CD4-positive, alpha-beta T cell treated with Interferon gamma for 1 hour (primary cell): ENCODE measurements around the gene ENTPD8.
"Not testable (repeated sequence)": the region's sequence is repeated elsewhere in the genome, so short reads cannot be mapped to it uniquely, and the experiment has no call there.

ENCODE experiments used
- DNase-seq: peaks from one replicate; pipeline ENCODE4 v3.0.0-alpha.2; 2020

Gene ENTPD8

GRCh38 chr9:137429546-137429890 is 11.6 kb downstream of the ENTPD8 start:
- DNase-seq, result no peak

- DNase-seq, result no peak
Observed at GRCh38 chr9:137428841-137429545, 12.2 kb downstream of the ENTPD8 start.

DNA sequence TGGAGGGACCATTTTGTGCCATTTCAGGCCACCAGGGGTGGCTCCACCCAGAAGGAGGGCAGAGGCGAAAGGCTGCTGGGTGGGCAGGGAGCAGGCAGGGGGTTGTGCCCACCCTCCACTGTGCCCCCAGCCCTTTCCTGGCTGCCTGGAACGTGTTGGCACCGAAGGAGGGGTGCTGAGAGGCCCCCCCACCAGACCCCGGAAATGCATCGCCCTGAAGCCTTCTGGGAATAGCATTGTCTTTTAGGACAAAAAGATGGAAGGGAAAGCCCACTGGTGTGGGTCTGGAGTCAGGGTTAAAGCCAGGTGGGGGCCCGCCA is 12.9 kb downstream of the ENTPD8 start:
- no peak for DNase-seq

- no peak for DNase-seq
Observed at GRCh38 chr9:137427454-137428310, 13.5 kb downstream of the ENTPD8 start.

- DNase-seq, result no peak
Observed at GRCh38 chr9:137426018-137426681, 15.0 kb downstream of the ENTPD8 start.

GRCh38 chr9:137423514-137424291 is 17.5 kb downstream of the ENTPD8 start:
- peak; percentile 42 for DNase-seq

DNA sequence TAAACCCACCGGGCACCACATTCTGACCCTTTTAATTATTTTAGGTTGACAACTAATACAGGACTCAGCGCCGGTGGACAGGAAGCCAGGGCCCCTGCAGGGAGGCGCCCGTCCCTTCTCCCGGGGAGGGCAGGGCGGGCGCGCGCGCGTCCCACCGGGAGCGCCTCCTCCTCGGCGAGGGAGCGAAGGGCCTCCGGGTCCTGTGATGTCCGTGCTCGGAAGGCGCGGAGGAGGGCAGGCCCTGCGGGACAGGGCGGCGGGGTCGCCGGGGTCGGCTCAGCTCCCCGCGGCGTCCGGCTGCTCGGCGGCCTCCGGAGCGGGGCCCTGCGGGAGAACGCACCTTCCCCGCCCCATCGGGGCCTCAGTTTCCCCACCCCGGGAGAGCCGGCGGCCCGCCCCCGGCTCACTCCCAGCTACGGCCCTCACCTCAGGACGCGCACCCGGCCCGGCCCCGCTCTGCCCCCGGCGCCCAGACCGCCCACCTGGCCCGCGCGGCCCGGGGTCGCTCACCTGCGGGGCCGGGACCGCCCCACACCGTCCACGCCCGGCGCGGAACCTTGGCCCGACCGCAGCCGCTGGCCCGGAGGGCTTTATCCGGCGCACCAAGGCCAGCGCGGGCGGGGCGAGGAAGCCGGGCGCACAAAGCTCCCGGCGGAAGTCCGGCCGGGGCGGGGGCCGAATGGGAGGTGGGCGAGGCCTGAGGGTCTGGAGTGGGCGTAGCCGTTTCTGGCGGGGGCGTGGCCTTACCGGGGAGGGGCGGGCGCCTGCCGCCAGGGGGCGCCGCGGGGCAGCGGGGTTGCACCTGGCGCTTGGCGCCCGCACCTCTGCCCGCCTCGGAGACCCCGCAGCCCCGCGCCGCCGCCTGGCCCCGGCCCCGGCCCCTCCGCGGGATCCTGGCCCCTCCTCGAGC is 18.3 kb downstream of the ENTPD8 start, which contains the start of the genes EXD3 and NOXA1:
TSS of gene EXD3 (minus strand) at position 559 of the 910 bp plus-strand sequence. CDS start 27,805 bp downstream, outside the sequence.
TSS of gene NOXA1 (plus strand) at position 790 of the 910 bp plus-strand sequence. CDS start 137 bp downstream, outside the sequence.
- DNase-seq, result peak; percentile 91

GRCh38 chr9:137421838-137422603 is 19.1 kb downstream of the ENTPD8 start:
- DNase-seq, result no peak

GRCh38 chr9:137417161-137418021 is 23.8 kb downstream of the ENTPD8 start:
- no peak for DNase-seq

DNA sequence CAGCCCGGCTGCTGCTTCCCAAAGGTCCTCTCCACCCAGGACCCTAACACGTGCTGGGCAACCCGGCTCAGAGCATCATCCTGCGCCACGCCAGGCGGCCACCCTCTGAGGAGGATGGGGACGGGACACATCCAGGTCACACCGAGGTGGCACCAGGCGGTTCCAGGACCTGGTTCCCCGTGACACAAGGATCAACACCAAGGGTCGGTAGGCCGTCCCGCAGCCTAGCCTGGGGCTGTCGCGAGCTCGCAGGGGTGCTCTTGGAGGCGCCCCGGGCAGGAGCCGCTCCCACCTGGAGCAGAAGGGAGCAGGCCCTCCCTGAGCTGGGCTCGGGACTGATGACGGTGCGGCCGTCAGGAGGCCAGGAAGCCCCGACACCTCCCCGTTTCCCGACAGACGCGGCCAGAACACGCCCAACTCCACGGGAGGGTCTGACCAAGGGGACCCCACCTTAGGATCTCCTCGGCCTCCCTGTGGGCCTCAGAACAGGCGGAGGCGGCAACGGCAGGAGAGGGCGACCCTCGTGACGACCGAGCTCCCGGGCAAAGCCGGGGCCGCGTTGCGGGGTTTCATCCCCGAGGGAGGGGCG is 24.5 kb downstream of the ENTPD8 start:
- DNase-seq, result no peak

- DNase-seq, result no peak
Observed at GRCh38 chr9:137416006-137416562, 25.1 kb downstream of the ENTPD8 start.

DNA sequence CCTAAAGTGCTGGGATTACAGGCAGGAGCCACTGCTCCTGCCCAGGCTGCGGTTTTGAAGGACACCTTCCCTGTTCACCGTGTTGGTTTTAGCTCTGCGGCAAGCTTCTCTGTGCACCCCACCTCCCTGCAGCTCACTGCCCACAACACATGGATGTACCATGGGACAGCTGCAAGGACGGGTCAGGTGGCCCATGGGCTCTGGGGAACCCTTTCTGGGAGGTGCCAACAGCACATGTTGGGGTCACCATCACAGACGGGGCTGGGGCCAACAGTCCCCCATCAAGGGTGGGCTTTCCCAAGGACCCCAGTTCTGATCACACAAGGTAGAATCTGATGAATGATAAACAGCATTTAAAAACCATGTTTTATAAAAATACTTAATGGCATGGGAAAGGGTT is 25.7 kb downstream of the ENTPD8 start:
- DNase-seq, result no peak

- DNase-seq, result no peak
Observed at GRCh38 chr9:137412431-137412830, 28.7 kb downstream of the ENTPD8 start.

GRCh38 chr9:137411645-137412380 is 29.3 kb downstream of the ENTPD8 start:
- peak; percentile 51 for DNase-seq

DNA sequence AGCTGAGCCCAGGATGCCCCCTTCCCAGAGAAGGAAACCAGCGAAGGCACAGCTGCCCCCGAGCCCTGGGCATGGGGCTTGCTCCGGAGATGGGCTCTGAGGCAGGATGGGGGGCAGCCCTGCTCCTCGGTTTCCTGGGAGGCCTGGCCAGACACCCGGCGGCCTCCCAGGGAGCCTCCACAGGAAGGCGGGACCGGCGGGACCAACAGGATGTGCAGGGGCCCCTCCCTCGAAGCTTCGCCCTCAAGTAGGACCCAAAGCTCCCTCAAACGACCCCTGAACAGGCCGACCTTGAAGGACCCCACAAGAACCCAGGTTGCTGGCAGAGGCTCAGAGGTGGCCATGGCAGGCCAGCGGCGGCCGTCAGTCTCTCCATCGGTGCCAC is 29.9 kb downstream of the ENTPD8 start:
- DNase-seq, result no peak

GRCh38 chr9:137410891-137411249 is 30.3 kb downstream of the ENTPD8 start:
- DNase-seq, result no peak

GRCh38 chr9:137410236-137410890 is 30.8 kb downstream of the ENTPD8 start:
- not testable (repeated sequence) for DNase-seq

DNA sequence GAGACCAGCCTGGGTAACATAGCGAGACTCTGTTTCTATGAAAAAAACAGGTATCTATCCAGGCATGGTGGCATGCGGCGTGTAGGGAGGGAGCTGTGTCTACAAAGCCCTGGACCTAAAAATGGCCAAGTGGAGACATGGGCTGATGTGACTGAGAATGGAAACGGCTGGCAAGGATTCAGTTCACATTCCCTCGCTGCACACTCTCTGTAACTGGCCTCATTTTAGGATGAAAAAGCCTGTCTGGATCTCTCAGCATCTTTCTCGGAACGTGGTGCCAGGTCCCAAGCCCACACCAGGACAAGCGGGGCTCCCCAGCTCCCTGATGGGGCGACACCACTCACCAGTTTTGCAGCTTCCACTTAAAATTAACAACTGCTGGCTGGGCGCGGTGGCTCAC is 31.6 kb downstream of the ENTPD8 start:
- no peak for DNase-seq
